GM06990 (cell line): Measurements from ENCODE around the gene HS6ST2.

ENCODE experiments used
- DNase-seq: peaks from one replicate; pipeline ENCODE4 v3.0.0-alpha.2; 2011; ENCODE audit not compliant: insufficient read length; ENCODE audit errors: extremely low read depth
- H3K27me3 ChIP-seq: replicated peaks from 2 replicates; pipeline ENCODE4 v1.6.0; 2011; ENCODE audit warnings: low read length; ENCODE audit not compliant: control insufficient read depth, insufficient read depth
- H3K36me3 ChIP-seq: 2 replicates; pipeline ENCODE4 v1.5.1; 2011; ENCODE audit warnings: low read length; ENCODE audit not compliant: control insufficient read depth, insufficient read depth
- H3K4me3 ChIP-seq: replicated peaks from 2 replicates; pipeline ENCODE4 v1.5.1; 2011; ENCODE audit warnings: low read depth, mild to moderate bottlenecking, control low read depth, low read length
- TF ChIP-seq, protein P1 (sequence below): IDR thresholded peaks from 2 replicates; pipeline ENCODE4 v1.5.1; 2011; ENCODE audit warnings: low read length, control low read depth, mild to moderate bottlenecking, inconsistent platforms; ENCODE audit not compliant: insufficient read depth, poor library complexity, severe bottlenecking

Gene HS6ST2

GRCh38 chrX:132924426-132924825, 34.0 kb downstream of the HS6ST2 start:
- TF ChIP-seq, protein P1, sequence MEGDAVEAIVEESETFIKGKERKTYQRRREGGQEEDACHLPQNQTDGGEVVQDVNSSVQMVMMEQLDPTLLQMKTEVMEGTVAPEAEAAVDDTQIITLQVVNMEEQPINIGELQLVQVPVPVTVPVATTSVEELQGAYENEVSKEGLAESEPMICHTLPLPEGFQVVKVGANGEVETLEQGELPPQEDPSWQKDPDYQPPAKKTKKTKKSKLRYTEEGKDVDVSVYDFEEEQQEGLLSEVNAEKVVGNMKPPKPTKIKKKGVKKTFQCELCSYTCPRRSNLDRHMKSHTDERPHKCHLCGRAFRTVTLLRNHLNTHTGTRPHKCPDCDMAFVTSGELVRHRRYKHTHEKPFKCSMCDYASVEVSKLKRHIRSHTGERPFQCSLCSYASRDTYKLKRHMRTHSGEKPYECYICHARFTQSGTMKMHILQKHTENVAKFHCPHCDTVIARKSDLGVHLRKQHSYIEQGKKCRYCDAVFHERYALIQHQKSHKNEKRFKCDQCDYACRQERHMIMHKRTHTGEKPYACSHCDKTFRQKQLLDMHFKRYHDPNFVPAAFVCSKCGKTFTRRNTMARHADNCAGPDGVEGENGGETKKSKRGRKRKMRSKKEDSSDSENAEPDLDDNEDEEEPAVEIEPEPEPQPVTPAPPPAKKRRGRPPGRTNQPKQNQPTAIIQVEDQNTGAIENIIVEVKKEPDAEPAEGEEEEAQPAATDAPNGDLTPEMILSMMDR: no peak
- no peaks in the 10 kb centered on the region for H3K36me3 ChIP-seq
- no peaks in the 10 kb centered on the region for H3K27me3 ChIP-seq
- no peak overlapping the region for H3K4me3 ChIP-seq
- DNase-seq: no peak

GRCh38 chrX:132918523-132918922, 39.9 kb downstream of the HS6ST2 start:
- TF ChIP-seq, protein P1: no peak
- Histone ChIP-seq H3K4me3 (no peak overlapping the region), H3K36me3 (no peaks in the 10 kb centered on the region), H3K27me3 (no peaks in the 10 kb centered on the region)
- DNase-seq: no peak

DNA sequence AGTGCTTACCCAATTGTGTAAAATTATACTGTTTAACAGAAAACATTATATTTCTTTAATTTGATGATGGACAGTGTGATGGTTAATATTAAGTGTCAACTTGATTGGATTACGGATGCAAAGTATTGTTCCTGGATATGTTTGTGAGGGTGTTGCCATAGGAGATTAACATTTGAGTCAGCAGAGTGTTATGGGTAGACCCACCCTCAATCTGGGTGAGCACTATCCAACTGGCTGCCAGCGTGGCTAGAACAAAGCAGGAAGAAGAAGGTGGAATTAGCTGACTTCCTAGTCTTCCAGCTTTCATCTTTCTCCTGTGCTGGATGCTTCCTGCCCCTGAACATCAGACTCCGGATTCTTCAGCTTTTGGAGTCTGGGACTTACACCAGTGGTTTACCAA, 42.1 kb downstream of the HS6ST2 start:
- Histone ChIP-seq H3K4me3 (no peak overlapping the region), H3K27me3 (no peaks in the 10 kb centered on the region), H3K36me3 (no peaks in the 10 kb centered on the region)
- no peak for DNase-seq
- TF ChIP-seq, protein P1: no peak

- H3K4me3 ChIP-seq: no peak overlapping the region
- no peaks in the 10 kb centered on the region for H3K36me3 ChIP-seq
- TF ChIP-seq, protein P1: no peak
- no peak for DNase-seq
- no peaks in the 10 kb centered on the region for H3K27me3 ChIP-seq
These were observed 48.8 kb downstream of the HS6ST2 start for GRCh38 chrX:132909643-132910042.

GRCh38 chrX:132908891-132909290, 49.5 kb downstream of the HS6ST2 start:
- DNase-seq: no peak
- H3K36me3 ChIP-seq: no peaks in the 10 kb centered on the region
- TF ChIP-seq, protein P1: no peak
- no peaks in the 10 kb centered on the region for H3K27me3 ChIP-seq
- H3K4me3 ChIP-seq: no peak overlapping the region

- TF ChIP-seq, protein P1: no peak
- H3K4me3 ChIP-seq: no peak overlapping the region
- no peaks in the 10 kb centered on the region for H3K27me3 ChIP-seq
- no peak for DNase-seq
- no peaks in the 10 kb centered on the region for H3K36me3 ChIP-seq
These were observed 57.7 kb downstream of the HS6ST2 start for GRCh38 chrX:132900633-132901293.
